ENCODE measurements around the gene CCDC32. TPM values are rescaled to one million over a fixed set of nuclear protein-coding genes. Genes with fewer than 3 reads are reported as not detected.

Gene CCDC32
- total and polyA plus RNA-seq, 2 of the 13 experiments (the other 11 are each of a cell fraction or from before 2014, with no cell fraction given) = 10.8 to 23.2 TPM

DNA sequence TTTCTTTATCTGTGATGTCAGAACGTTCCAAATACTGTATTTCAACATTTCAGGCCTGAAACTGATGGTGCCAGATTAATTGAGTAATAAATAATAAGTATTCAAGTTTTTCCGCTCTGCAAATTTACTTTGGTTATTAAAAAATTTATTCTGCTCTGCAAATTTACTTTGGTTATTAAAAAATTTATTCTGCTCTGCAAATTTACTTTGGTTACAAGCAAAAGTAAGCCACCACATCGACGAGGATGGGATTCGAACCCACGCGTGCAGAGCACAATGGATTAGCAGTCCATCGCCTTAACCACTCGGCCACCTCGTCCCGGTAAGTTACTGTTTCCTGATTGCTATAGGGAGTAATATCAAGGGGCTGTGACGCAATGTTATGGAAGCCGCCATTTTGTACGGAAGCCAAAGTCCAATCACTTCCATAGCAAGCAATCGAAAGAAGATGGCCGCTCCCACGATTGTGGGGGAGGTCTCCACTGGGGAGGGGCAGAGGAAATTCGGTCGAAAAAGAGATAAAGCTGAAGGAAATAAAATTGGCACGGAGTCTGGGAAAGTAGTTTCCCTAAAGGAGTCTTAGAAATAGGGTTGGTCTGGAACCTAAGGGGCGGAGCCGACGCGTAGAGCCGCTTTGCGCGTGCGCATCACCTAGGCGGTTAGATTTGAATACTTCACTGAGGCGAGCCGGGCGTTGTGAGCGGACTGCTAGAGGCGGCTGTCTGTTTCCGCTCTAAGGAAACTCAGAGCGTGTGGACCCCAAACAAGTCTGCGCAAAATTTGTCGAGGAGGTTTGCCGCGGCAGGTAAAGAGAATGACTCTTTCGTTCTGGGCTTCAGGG lies 29.0 kb upstream of the CCDC32 start, which contains the start of gene KNL1 (continued):
- TF ChIP-seq, protein P1, sequence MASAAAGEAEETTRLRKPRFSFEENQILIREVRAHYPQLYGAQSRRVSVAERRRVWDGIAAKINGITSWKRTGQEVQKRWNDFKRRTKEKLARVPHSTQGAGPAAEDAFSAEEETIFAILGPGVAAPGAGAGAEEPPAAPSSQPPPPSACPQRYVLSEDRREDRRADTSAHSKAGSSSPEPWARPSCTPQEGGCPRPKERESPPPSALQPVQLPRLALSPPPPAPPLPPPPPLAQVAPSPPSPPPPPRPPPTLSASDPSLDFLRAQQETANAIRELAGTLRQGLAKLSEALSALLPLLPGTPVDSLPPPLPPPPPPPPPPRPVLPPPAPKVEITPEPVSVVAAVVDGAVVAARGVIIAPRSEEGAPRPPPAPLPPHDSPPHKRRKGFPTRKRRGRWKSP (CRISPR knock-in tag; IDR thresholded peaks at IDR 0.05) = no peak
- peak; percentile 88 for TF ChIP-seq ZNF724P (CRISPR knock-in tag; IDR thresholded peaks at IDR 0.05; ENCODE audit: borderline replicate concordance)
- peak; percentile 83; the same call in 1 of the 2 replicates for TF ChIP-seq NAIF1 (CRISPR knock-in tag; IDR thresholded peaks at IDR 0.05; ENCODE audit: borderline replicate concordance)
- TF ChIP-seq SOX6 (IDR thresholded peaks at IDR 0.05) = no peak
- TF ChIP-seq SOX6 (CRISPR knock-in tag; IDR thresholded peaks at IDR 0.05) = peak; percentile 59; the same call in 1 of the 2 replicates
- TF ChIP-seq ZNF614 (CRISPR knock-in tag; IDR thresholded peaks at IDR 0.05; ENCODE audit: borderline replicate concordance) = peak; percentile 75; the same call in 1 of the 2 replicates
- TF ChIP-seq, protein P2, sequence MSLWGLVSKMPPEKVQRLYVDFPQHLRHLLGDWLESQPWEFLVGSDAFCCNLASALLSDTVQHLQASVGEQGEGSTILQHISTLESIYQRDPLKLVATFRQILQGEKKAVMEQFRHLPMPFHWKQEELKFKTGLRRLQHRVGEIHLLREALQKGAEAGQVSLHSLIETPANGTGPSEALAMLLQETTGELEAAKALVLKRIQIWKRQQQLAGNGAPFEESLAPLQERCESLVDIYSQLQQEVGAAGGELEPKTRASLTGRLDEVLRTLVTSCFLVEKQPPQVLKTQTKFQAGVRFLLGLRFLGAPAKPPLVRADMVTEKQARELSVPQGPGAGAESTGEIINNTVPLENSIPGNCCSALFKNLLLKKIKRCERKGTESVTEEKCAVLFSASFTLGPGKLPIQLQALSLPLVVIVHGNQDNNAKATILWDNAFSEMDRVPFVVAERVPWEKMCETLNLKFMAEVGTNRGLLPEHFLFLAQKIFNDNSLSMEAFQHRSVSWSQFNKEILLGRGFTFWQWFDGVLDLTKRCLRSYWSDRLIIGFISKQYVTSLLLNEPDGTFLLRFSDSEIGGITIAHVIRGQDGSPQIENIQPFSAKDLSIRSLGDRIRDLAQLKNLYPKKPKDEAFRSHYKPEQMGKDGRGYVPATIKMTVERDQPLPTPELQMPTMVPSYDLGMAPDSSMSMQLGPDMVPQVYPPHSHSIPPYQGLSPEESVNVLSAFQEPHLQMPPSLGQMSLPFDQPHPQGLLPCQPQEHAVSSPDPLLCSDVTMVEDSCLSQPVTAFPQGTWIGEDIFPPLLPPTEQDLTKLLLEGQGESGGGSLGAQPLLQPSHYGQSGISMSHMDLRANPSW (CRISPR knock-in tag; IDR thresholded peaks at IDR 0.05; ENCODE audit: borderline replicate concordance) = peak; percentile 57; the same call in 1 of the 2 replicates
- TF ChIP-seq ZFP62 (CRISPR knock-in tag; IDR thresholded peaks at IDR 0.05) = 0 out of 2 replicates have a peak, but pooled peaks have one; percentile 54
- TF ChIP-seq, protein P3, sequence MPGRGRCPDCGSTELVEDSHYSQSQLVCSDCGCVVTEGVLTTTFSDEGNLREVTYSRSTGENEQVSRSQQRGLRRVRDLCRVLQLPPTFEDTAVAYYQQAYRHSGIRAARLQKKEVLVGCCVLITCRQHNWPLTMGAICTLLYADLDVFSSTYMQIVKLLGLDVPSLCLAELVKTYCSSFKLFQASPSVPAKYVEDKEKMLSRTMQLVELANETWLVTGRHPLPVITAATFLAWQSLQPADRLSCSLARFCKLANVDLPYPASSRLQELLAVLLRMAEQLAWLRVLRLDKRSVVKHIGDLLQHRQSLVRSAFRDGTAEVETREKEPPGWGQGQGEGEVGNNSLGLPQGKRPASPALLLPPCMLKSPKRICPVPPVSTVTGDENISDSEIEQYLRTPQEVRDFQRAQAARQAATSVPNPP (CRISPR knock-in tag; IDR thresholded peaks at IDR 0.05) = peak; percentile 33; the same call in 1 of the 2 replicates
- TF ChIP-seq THYN1 (CRISPR knock-in tag; IDR thresholded peaks at IDR 0.05; ENCODE audit: borderline replicate concordance, low read depth) = no peak
- no peak for TF ChIP-seq ZNF207 (IDR thresholded peaks at IDR 0.05; ENCODE audit: borderline replicate concordance)
- TF ChIP-seq ZNF180 (CRISPR knock-in tag; IDR thresholded peaks at IDR 0.05; ENCODE audit: borderline replicate concordance, low read depth) = peak; percentile 88; the same call in 1 of the 2 replicates
- TF ChIP-seq, protein P4, sequence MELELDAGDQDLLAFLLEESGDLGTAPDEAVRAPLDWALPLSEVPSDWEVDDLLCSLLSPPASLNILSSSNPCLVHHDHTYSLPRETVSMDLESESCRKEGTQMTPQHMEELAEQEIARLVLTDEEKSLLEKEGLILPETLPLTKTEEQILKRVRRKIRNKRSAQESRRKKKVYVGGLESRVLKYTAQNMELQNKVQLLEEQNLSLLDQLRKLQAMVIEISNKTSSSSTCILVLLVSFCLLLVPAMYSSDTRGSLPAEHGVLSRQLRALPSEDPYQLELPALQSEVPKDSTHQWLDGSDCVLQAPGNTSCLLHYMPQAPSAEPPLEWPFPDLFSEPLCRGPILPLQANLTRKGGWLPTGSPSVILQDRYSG (CRISPR knock-in tag; IDR thresholded peaks at IDR 0.05) = no peak
- TF ChIP-seq ZNF775 (CRISPR knock-in tag; IDR thresholded peaks at IDR 0.05; ENCODE audit: borderline replicate concordance) = no peak
- TF ChIP-seq, protein P5, sequence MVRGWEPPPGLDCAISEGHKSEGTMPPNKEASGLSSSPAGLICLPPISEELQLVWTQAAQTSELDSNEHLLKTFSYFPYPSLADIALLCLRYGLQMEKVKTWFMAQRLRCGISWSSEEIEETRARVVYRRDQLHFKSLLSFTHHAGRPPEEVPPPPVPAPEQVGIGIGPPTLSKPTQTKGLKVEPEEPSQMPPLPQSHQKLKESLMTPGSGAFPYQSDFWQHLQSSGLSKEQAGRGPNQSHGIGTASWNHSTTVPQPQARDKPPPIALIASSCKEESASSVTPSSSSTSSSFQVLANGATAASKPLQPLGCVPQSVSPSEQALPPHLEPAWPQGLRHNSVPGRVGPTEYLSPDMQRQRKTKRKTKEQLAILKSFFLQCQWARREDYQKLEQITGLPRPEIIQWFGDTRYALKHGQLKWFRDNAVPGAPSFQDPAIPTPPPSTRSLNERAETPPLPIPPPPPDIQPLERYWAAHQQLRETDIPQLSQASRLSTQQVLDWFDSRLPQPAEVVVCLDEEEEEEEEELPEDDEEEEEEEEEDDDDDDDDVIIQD (CRISPR knock-in tag; IDR thresholded peaks at IDR 0.05; ENCODE audit: low read depth) = no peak
